CD8-positive, alpha-beta memory T cell (primary cell): Measurements from ENCODE around the gene SLC14A1. TPM values are rescaled to one million over a fixed set of nuclear protein-coding genes. Genes with fewer than 3 reads are reported as not detected.
A peak's percentile ranks its signal among the peaks of the same experiment; 100 is the strongest.

ENCODE experiments used
- CTCF ChIA-PET: fragments of 350-600 bp; sonication (Branson Sonifier 250); formaldehyde crosslinking; loops from one replicate; lab custom pipeline; 2021; ENCODE audit warnings: antibody characterized with exemption; lab: Charles Lee
- POLR2A ChIA-PET: fragments of 350-600 bp; sonication (Branson Sonifier 250); formaldehyde crosslinking; loops from one replicate; lab custom pipeline; 2021; ENCODE audit warnings: antibody characterized with exemption; lab: Charles Lee
- DNase-seq, 5 donors: peaks; one replicate each; pipeline versions ENCODE4 v3.0.0 to v3.0.0-alpha.2; 2020 to 2022; ENCODE audit warnings: mixed read lengths in 1 of 5
- H3K27ac ChIP-seq: one replicate; pipeline ENCODE4 v1.7.0; 2013; ENCODE audit warnings: low read depth, mild to moderate bottlenecking, low read length, moderate library complexity
- H3K27me3 ChIP-seq: 2 replicates; pipeline ENCODE4 v1.7.0; 2013; ENCODE audit warnings: low read length, mild to moderate bottlenecking; ENCODE audit not compliant: insufficient read depth, poor library complexity, severe bottlenecking
- H3K36me3 ChIP-seq: 2 replicates; pipeline ENCODE4 v1.7.0; 2013; ENCODE audit warnings: mild to moderate bottlenecking, low read length, moderate library complexity; ENCODE audit not compliant: insufficient read depth
- H3K4me1 ChIP-seq: 2 replicates; pipeline ENCODE4 v1.7.0; 2013; ENCODE audit warnings: mild to moderate bottlenecking, low read length, moderate library complexity; ENCODE audit not compliant: insufficient read depth
- H3K4me3 ChIP-seq: 2 replicates; pipeline ENCODE4 v1.7.0; 2013; ENCODE audit warnings: mild to moderate bottlenecking, low read length
- H3K9me3 ChIP-seq: 2 replicates; pipeline ENCODE4 v1.7.0; 2013; ENCODE audit warnings: mild to moderate bottlenecking, low read length
- H3K27ac Mint-ChIP-seq, 8 donors: one replicate each; pipeline ENCODE4 v1.8.0; 2020 to 2021; ENCODE audit warnings: mixed read lengths in 8 of 8, mild to moderate bottlenecking in 6 of 8, inconsistent platforms in 3 of 8, moderate library complexity in 3 of 8
- H3K27me3 Mint-ChIP-seq, 2 donors: one replicate each; pipeline ENCODE4 v1.8.0; 2020 to 2021; ENCODE audit warnings: mixed read lengths in 2 of 2, mild to moderate bottlenecking in 1 of 2, moderate library complexity in 1 of 2
- H3K36me3 Mint-ChIP-seq, 3 donors: one replicate each; pipeline ENCODE4 v1.8.0; 2020 to 2021; ENCODE audit warnings: mixed read lengths in 3 of 3, inconsistent platforms in 1 of 3, mild to moderate bottlenecking in 1 of 3
- H3K4me1 Mint-ChIP-seq, 3 donors: one replicate each; pipeline ENCODE4 v1.8.0; 2020 to 2021; ENCODE audit warnings: mixed read lengths in 3 of 3, inconsistent platforms in 1 of 3, mild to moderate bottlenecking in 1 of 3
- H3K4me3 Mint-ChIP-seq, 7 donors: one replicate each; pipeline ENCODE4 v1.8.0; 2020 to 2021; ENCODE audit warnings: mixed read lengths in 7 of 7, mild to moderate bottlenecking in 6 of 7, moderate library complexity in 4 of 7, inconsistent platforms in 2 of 7
- H3K9me3 Mint-ChIP-seq, 5 donors: one replicate each; pipeline ENCODE4 v1.8.0; 2020 to 2022; ENCODE audit warnings: mixed read lengths in 5 of 5, mild to moderate bottlenecking in 3 of 5, moderate library complexity in 2 of 5, inconsistent platforms in 1 of 5
- polyA plus RNA-seq: library from polyadenylated mRNA; unstranded; fragments of 300-500 nt; fragmentation: Illumina TruSeq; gene quantifications from one replicate; pipeline ENCODE4 v1.2.3, GENCODE V29; 2021
- total RNA-seq, 2 experiments: library from RNA; stranded (reverse); gene quantifications; one replicate each; pipeline ENCODE4 v1.2.3, GENCODE V29; 2021

The SLC14A1 gene
- total and polyA plus RNA-seq, 3 experiments from 2014 or later = 2.3 to 3.8 (median 3.6) TPM

DNA sequence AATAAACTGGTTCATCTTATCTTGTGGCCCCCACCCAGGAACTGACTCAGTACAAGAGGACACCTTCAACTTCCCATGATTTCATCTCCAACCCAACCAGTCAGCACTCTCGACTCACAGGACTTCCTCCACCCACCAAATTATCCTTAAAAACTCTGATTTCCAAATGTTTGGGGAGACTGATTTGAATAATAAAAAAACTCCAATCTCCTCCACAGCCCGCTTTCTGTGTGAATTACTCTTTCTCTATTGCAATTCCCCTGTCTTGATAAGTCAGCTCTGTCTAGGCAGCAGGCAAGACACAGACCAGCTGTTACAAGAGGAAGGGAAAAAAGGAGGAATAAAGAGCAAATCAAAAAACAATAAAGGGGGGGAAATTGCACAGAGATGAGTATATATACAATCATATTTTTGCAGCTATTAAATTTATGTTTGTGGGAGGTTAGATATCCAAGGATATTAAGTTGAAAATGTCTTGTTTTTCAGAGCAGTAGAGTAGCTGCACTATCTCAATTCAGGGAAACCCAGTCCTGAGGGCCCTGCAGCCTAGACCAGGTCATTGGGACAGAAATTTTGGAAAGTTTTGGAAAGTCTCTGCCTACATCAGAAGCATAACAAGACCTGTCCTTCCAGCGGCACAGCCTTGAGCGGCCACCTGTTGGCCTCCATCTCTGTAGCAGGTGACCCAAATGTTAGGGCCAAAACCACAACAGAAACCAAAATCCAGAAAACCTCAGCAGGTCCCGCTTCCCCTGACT is 68.7 kb downstream of the SLC14A1 start:
- H3K4me1 ChIP-seq = no peaks in the 10 kb centered on the region
- no peaks in the 10 kb centered on the region for H3K9me3 ChIP-seq
- Mint-ChIP-seq H3K27me3 (peaks cover 1 to 3% of the 10 kb centered on the region in 2 donors), H3K27ac (peak overlapping the region in 2 of 8 donors; percentile 74 to 76), H3K9me3 (peaks cover 0 to 9% (median 0%) of the 10 kb centered on the region in 5 donors), H3K4me1 (no peaks in the 10 kb centered on the region), H3K36me3 (peaks cover 0 to 6% (median 0%) of the 10 kb centered on the region in 3 donors), H3K4me3 (no peak overlapping the region)
- DNase-seq = no peak
- H3K27ac ChIP-seq = no peak overlapping the region
- H3K36me3 ChIP-seq = no peaks in the 10 kb centered on the region
- ChIA-PET POLR2A (no interaction called here), CTCF (no interaction called here)
- H3K4me3 ChIP-seq = no peak overlapping the region
- H3K27me3 ChIP-seq = no peaks in the 10 kb centered on the region

DNA sequence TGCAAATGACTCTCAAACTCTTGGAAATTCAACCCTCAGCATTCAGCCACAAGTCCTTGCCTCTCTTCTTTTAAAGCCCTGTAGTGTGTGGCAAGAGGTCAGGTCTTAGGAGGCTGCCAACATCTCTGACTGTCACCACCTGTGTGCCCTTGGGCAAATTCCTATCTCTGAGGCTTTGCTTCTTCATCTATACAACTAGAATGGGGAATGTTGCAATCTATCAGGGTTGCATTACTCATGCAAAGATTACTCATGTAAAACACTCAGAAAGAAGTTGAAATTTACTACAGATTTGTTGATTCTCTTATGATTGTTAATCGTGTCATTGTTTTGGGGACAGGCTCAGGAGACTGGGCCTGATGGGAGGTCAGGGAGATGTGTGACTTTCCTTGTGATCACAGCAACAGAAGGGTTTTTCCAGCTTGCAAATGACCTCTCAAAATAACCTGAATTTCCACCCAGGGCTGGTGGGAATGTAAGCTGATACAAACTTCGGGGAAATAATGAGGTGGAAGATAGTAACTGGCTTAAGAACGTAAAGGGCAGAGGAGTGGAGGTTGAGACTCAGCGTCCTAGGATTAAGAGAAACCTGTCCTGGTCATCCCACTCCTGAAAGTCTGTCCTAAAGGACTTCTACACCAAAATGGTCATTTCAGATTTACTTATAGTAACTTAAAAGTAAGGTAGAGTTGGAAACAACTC is 69.4 kb downstream of the SLC14A1 start:
- Histone ChIP-seq H3K27ac (no peak overlapping the region), H3K4me3 (no peak overlapping the region), H3K36me3 (no peaks in the 10 kb centered on the region), H3K4me1 (no peaks in the 10 kb centered on the region), H3K27me3 (no peaks in the 10 kb centered on the region), H3K9me3 (no peaks in the 10 kb centered on the region)
- peaks cover 5% of the 10 kb centered on the region in 2 donors for H3K27me3 Mint-ChIP-seq
- H3K27ac Mint-ChIP-seq = peak overlapping the region in 2 of 8 donors; percentile 0 to 64
- peaks cover 0 to 10% (median 0%) of the 10 kb centered on the region in 3 donors for H3K36me3 Mint-ChIP-seq
- H3K9me3 Mint-ChIP-seq = peaks cover 0 to 9% (median 0%) of the 10 kb centered on the region in 5 donors
- no peaks in the 10 kb centered on the region for H3K4me1 Mint-ChIP-seq
- ChIA-PET POLR2A (no interaction called here), CTCF (no interaction called here)
- no peak for DNase-seq
- H3K4me3 Mint-ChIP-seq = no peak overlapping the region

DNA sequence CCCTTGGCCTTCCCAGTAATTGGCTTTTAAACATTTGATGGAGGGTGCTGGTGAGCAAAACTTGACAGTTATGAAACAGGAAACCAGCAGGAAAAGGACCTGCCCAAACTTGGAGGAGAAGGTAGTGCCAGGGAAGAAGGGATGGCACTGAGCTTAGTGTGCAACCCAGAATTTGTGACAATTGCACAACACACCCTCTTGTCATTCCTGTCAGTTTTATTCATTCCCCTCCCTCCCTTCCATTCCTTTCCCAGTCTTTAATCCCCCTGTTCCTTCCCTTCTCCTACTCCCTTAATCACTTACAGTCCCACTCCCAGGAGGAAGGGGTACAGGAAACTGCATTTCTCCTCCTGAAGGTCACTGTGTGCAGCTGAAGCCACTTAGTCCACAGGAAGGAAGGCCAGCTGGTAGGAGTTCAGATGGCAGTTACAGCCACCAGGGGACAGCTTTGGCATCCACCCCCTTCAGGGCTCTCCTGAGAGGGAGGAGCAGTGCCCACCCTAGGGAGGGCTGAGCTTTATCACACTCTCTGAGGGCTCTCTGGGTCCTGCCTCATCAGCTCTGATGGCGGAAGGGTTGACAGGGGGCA is 77.5 kb downstream of the SLC14A1 start:
- H3K4me1 Mint-ChIP-seq = no peaks in the 10 kb centered on the region
- Histone ChIP-seq H3K36me3 (no peaks in the 10 kb centered on the region), H3K27ac (no peak overlapping the region), H3K4me3 (no peak overlapping the region), H3K4me1 (no peaks in the 10 kb centered on the region), H3K27me3 (peaks cover 3% of the 10 kb centered on the region), H3K9me3 (no peaks in the 10 kb centered on the region)
- no peak overlapping the region for H3K27ac Mint-ChIP-seq
- H3K9me3 Mint-ChIP-seq = peaks cover 3 to 18% (median 17%) of the 10 kb centered on the region in 5 donors
- CTCF ChIA-PET = no interaction called here
- H3K36me3 Mint-ChIP-seq = peaks cover 0 to 33% (median 10%) of the 10 kb centered on the region in 3 donors
- H3K4me3 Mint-ChIP-seq = no peak overlapping the region
- peaks cover 9 to 34% of the 10 kb centered on the region in 2 donors for H3K27me3 Mint-ChIP-seq
- POLR2A ChIA-PET = no interaction called here
- no peak for DNase-seq

Other genes starting within 250 kb of the SLC14A1 start
- under 1 TPM; 0.11 to 0.13 TPM for gene SLC14A2, start 108.7 kb upstream of the SLC14A1 start, total RNA-seq
- gene SLC14A2, start 108.7 kb upstream of the SLC14A1 start, polyA plus RNA-seq = 0.16 TPM
- gene SIGLEC15, start 101.5 kb downstream of the SLC14A1 start, total RNA-seq = not detected
- gene SIGLEC15, start 101.5 kb downstream of the SLC14A1 start, polyA plus RNA-seq = 0.07 TPM
- gene EPG5, start 243.1 kb downstream of the SLC14A1 start, total RNA-seq = 10 to 100 TPM; 17.7 to 18.1 TPM
- gene EPG5, start 243.1 kb downstream of the SLC14A1 start, polyA plus RNA-seq = 4.0 TPM